IPS-11a (cell line): ENCODE results near the gene ZIM2.
A peak's percentile ranks its signal among the peaks of the same experiment; 100 is the strongest.
"Not testable (repeated sequence)": the region's sequence is repeated elsewhere in the genome, so short reads cannot be mapped to it uniquely, and the experiment has no call there.

Experiments used
- H3K4me3 ChIP-seq: one replicate; pipeline ENCODE4 v1.5.1; 2013; ENCODE audit warnings: low read depth, low read length, control low read depth

The ZIM2 gene

GRCh38 chr19:56840451-56841192 is at the start of gene ZIM2, which contains the start of gene PEG3:
Gene ZIM2 (minus strand): TSS chr19:56840726. CDS start chr19:56824277, 16,449 bp downstream.
Gene PEG3 (minus strand): TSS chr19:56840726. CDS start chr19:56824655, 16,071 bp downstream.
- H3K4me3 ChIP-seq: peak within 1 kb of the TSS; percentile 54

- H3K4me3 ChIP-seq: no peak overlapping the region
Observed at GRCh38 chr19:56885173-56885985, 44.9 kb upstream of the ZIM2 start.

- H3K4me3 ChIP-seq: no peak overlapping the region
Observed at GRCh38 chr19:56884441-56884840, 43.9 kb upstream of the ZIM2 start.

- no peak overlapping the region for H3K4me3 ChIP-seq
Observed at GRCh38 chr19:56880592-56881190, 40.2 kb upstream of the ZIM2 start.

GRCh38 chr19:56877069-56877715 is 36.7 kb upstream of the ZIM2 start:
- no peak overlapping the region for H3K4me3 ChIP-seq

GRCh38 chr19:56875717-56876116 is 35.2 kb upstream of the ZIM2 start:
- no peak overlapping the region for H3K4me3 ChIP-seq

GRCh38 chr19:56874530-56874929 is 34.0 kb upstream of the ZIM2 start:
- H3K4me3 ChIP-seq: no peak overlapping the region

- H3K4me3 ChIP-seq: no peak overlapping the region
Observed at GRCh38 chr19:56873493-56873892, 33.0 kb upstream of the ZIM2 start.

- no peak overlapping the region for H3K4me3 ChIP-seq
Observed at GRCh38 chr19:56869886-56870285, 29.4 kb upstream of the ZIM2 start.

- no peak overlapping the region for H3K4me3 ChIP-seq
Observed at GRCh38 chr19:56868446-56868845, 27.9 kb upstream of the ZIM2 start.

- no peak overlapping the region for H3K4me3 ChIP-seq
Observed at GRCh38 chr19:56866538-56866937, 26.0 kb upstream of the ZIM2 start.

- H3K4me3 ChIP-seq: no peak overlapping the region
Observed at GRCh38 chr19:56864443-56865125, 24.1 kb upstream of the ZIM2 start.

GRCh38 chr19:56862741-56863140 is 22.2 kb upstream of the ZIM2 start:
- H3K4me3 ChIP-seq: no peak overlapping the region

- H3K4me3 ChIP-seq: not testable (repeated sequence)
Observed at GRCh38 chr19:56860409-56860808, 19.9 kb upstream of the ZIM2 start.

GRCh38 chr19:56858026-56858425 is 17.5 kb upstream of the ZIM2 start:
- no peak overlapping the region for H3K4me3 ChIP-seq

- no peak overlapping the region for H3K4me3 ChIP-seq
Observed at GRCh38 chr19:56856822-56857221, 16.3 kb upstream of the ZIM2 start.

- not testable (repeated sequence) for H3K4me3 ChIP-seq
Observed at GRCh38 chr19:56852361-56852760, 11.8 kb upstream of the ZIM2 start.

- H3K4me3 ChIP-seq: no peak overlapping the region
Observed at GRCh38 chr19:56848166-56848565, 7.6 kb upstream of the ZIM2 start.

- H3K4me3 ChIP-seq: no peak overlapping the region
Observed at GRCh38 chr19:56842412-56842811, 1.9 kb upstream of the ZIM2 start.

GRCh38 chr19:56841193-56841543 is 642 bp upstream of the ZIM2 start:
- H3K4me3 ChIP-seq: no peak overlapping the region
